ENCODE measurements around the gene CTNNA3.

DNA sequence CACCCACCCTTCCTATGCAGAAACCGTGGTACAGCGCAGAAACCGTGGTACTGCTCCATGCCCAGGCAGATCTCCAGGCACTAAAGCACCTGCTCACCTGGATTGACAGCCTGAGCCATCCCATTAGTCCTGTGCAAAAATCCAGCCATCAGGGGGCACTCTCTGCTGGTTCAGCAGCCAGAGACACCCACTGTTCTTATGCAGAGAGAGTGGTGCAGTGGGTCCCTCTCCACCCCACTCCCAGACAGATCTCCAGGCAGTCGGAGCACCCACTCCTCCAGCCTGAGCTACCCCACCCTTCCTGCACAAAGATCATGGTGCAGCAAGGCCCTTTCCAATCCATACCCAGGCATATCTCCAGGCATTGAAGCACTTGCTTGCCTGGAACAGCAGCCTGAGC, 219.8 kb downstream of the CTNNA3 start:
- TF ChIP-seq, protein P1, sequence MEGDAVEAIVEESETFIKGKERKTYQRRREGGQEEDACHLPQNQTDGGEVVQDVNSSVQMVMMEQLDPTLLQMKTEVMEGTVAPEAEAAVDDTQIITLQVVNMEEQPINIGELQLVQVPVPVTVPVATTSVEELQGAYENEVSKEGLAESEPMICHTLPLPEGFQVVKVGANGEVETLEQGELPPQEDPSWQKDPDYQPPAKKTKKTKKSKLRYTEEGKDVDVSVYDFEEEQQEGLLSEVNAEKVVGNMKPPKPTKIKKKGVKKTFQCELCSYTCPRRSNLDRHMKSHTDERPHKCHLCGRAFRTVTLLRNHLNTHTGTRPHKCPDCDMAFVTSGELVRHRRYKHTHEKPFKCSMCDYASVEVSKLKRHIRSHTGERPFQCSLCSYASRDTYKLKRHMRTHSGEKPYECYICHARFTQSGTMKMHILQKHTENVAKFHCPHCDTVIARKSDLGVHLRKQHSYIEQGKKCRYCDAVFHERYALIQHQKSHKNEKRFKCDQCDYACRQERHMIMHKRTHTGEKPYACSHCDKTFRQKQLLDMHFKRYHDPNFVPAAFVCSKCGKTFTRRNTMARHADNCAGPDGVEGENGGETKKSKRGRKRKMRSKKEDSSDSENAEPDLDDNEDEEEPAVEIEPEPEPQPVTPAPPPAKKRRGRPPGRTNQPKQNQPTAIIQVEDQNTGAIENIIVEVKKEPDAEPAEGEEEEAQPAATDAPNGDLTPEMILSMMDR (IDR thresholded peaks at IDR 0.05): no peak
- TF ChIP-seq POLR2A (IDR thresholded peaks at IDR 0.05): no peak

Measured in lower leg skin (tissue), 3 donors.